ENCODE measurements around the gene HSPG2. TPM values are rescaled to one million over a fixed set of nuclear protein-coding genes. Genes with fewer than 3 reads are reported as not detected.

Gene HSPG2
- total and polyA plus RNA-seq, 11 donors: 164 to 608 (median 304) TPM

DNA sequence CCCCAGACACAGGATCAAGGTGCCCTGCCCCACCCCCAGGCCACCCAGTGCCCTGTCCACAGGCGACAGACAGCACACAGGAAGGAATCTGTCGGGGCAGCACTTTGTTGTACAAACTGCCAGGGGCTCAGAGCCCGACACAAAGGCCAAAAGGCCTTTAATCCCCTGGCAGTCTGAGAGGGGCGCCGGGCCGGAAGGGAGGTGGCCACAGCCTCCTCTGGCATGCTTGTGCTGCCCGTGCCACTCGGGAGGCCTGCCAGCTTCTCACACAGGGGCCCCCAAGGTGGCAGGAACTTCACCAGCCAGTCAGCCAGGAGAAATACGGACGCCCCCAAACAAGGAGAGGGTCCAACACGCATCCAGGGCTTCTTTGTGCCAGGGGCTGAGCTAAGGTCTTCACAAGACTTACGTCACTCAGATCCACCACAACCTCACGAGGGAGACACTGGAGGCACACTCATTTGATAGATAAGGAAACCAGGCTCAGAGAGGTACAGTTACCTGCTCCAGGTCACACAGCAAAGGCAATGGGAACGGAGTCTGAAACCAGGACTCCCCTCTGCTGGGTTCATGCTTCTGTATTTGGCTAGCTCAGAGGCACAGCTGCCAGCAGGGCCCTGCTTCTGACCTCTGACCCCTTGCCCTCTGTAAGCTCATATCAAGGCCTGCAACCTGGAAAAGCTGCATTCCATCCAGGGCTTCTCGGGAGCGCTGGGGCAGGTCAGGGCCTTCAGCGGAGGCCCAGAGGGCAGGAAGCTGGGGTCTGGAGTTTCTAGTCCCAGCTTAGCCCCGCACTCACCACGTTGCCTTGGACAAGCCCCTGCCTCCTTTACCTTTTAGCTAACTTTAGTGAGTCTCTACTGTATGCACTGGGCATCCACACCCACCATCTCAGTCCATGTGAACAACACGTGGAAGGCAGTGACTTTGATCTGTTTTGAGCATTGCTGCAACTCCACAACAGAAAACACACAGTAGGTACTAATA lies 34.8 kb downstream of the HSPG2 start:
- intact Hi-C loops (cut with DNase I): loop anchor here in 3 of 10 donors (5.0 kb wide), 1 partner anchor 35 kb away; the partner anchor contains the start of gene HSPG2 (in 3 of the 3)
- ATAC-seq: no peak
- Histone ChIP-seq H3K4me1 (peaks cover 33 to 100% (median 98%) of the 10 kb centered on the region in 12 donors), H3K36me3 (peaks cover 0 to 35% (median 0%) of the 10 kb centered on the region in 9 donors), H3K27ac (peak overlapping the region; percentile 67 to 98 (median 90)), H3K27me3 (no peaks in the 10 kb centered on the region), H3K4me3 (no peak overlapping the region), H3K9me3 (no peaks in the 10 kb centered on the region)
- TF ChIP-seq, protein P1, sequence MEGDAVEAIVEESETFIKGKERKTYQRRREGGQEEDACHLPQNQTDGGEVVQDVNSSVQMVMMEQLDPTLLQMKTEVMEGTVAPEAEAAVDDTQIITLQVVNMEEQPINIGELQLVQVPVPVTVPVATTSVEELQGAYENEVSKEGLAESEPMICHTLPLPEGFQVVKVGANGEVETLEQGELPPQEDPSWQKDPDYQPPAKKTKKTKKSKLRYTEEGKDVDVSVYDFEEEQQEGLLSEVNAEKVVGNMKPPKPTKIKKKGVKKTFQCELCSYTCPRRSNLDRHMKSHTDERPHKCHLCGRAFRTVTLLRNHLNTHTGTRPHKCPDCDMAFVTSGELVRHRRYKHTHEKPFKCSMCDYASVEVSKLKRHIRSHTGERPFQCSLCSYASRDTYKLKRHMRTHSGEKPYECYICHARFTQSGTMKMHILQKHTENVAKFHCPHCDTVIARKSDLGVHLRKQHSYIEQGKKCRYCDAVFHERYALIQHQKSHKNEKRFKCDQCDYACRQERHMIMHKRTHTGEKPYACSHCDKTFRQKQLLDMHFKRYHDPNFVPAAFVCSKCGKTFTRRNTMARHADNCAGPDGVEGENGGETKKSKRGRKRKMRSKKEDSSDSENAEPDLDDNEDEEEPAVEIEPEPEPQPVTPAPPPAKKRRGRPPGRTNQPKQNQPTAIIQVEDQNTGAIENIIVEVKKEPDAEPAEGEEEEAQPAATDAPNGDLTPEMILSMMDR (IDR thresholded peaks at IDR 0.05): no peak
- TF ChIP-seq POLR2A (IDR thresholded peaks at IDR 0.05): no peak
- peak in 1 of 5 donors; percentile 62 for DNase-seq
- 37 to 45% (median 41%) methylated on average over 13 to 20 of the region's 20 CpGs for WGBS, 4 donors

GRCh38 chr1:21901473-21901847 lies 35.6 kb downstream of the HSPG2 start:
- Histone ChIP-seq H3K36me3 (peaks cover 0 to 29% (median 0%) of the 10 kb centered on the region in 9 donors), H3K4me3 (no peak overlapping the region), H3K9me3 (no peaks in the 10 kb centered on the region), H3K27me3 (no peaks in the 10 kb centered on the region), H3K4me1 (peaks cover 34 to 100% (median 98%) of the 10 kb centered on the region in 12 donors), H3K27ac (peak overlapping the region; percentile 67 to 98 (median 90))
- intact Hi-C loops (cut with DNase I): loop anchor here in 3 of 10 donors (5.0 kb wide), 1 partner anchor 36 kb away; the partner anchor contains the start of gene HSPG2 (in 3 of the 3)
- WGBS, 4 donors: 33 to 40% (median 38%) methylated on average over 5 of the region's 5 CpGs
- no peak for TF ChIP-seq POLR2A (IDR thresholded peaks at IDR 0.05)
- TF ChIP-seq, protein P1 (IDR thresholded peaks at IDR 0.05): peak in 2 of 12 donors; percentile 21 to 31
- ATAC-seq (peak in 3 of 4 donors; percentile 10 to 38 (median 23)), DNase-seq (peak; percentile 61 to 82 (median 79))

DNA sequence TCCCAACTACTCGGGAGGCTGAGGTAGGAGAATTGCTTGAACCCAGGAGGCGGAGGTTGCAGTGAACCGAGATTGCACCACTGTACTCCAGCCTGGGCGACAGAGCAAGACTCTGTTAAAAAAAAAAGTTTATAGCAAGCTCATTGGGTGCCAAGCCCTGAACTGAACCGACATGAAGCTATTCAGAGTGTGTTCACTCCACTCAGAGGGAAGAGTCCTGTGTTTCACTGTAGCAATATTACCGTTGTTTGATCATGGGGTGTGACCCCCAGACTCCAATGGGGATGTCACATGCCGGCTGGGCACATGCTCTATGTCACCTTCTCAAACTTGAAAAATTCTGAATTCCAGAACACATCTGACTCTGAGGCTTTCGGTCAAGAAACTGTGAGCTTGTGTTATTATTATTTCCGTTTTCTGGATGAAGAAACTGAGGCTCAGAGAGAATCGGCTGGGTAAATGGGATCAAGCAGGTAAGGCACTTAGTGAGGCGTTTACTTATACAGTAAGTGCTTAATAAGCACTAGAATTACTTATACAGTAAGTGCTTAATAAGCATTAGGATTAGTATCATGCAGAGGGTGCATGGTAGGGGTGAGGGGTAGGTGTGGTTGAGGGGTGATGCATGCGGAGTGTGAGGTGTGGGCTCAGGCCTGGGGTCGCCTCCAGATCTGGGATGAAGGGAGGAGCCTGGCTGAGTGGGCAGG lies 36.2 kb downstream of the HSPG2 start:
- Histone ChIP-seq H3K36me3 (peaks cover 0 to 31% (median under 1%) of the 10 kb centered on the region in 9 donors), H3K27ac (peak overlapping the region; percentile 67 to 98 (median 90)), H3K4me1 (peaks cover 34 to 100% (median 98%) of the 10 kb centered on the region in 12 donors), H3K4me3 (no peak overlapping the region), H3K9me3 (no peaks in the 10 kb centered on the region), H3K27me3 (no peaks in the 10 kb centered on the region)
- TF ChIP-seq POLR2A (IDR thresholded peaks at IDR 0.05): no peak
- TF ChIP-seq, protein P1 (IDR thresholded peaks at IDR 0.05): no peak
- WGBS, 4 donors: 55 to 69% (median 64%) methylated on average over 13 of the region's 13 CpGs
- DNase-seq (no peak), ATAC-seq (no peak)
- intact Hi-C loops (cut with DNase I): loop anchor here in 3 of 10 donors (5.0 kb wide), 1 partner anchor 36 kb away; the partner anchor contains the start of gene HSPG2 (in 3 of the 3)
